ENCODE results near the gene CGGBP1. TPM values are rescaled to one million over a fixed set of nuclear protein-coding genes. Genes with fewer than 3 reads are reported as not detected.

CGGBP1 gene
- total RNA-seq, 2 experiments from 2014 or later: 54.4 to 76.0 TPM

GRCh38 chr3:88057630-88058305 is 1.0 kb downstream of the CGGBP1 start:
- H3K36me3 ChIP-seq (ENCODE audit: insufficient read depth, low read length): peaks cover 49% of the 10 kb centered on the region
- H3K4me2 ChIP-seq (ENCODE audit: low read length): peak overlapping the region; percentile 75
- peak overlapping the region; percentile 84 for H3K4me3 ChIP-seq (ENCODE audit: low read depth, low read length, poor library complexity, severe bottlenecking)
- ChIA-PET CTCF (ENCODE audit: unreplicated experiment) (no interaction called here), POLR2A (interaction anchor here (0.6 to 2.1 kb wide), 12 partner anchors 16 to 94 kb away, joined by 3 to 20 read pairs (median 6); partner anchors contain the start of gene C3orf38)
- peak overlapping the region; percentile 11; the same call in 1 of the 2 replicates for H2AFZ ChIP-seq (ENCODE audit: low read length)
- peaks cover 29% of the 10 kb centered on the region for H3K4me1 ChIP-seq (ENCODE audit: insufficient read depth, low read length, poor library complexity, severe bottlenecking)
- peaks cover 14% of the 10 kb centered on the region; the same call in 1 of the 2 replicates for H4K20me1 ChIP-seq (ENCODE audit: insufficient read depth, low read length)
- H3K9me2 ChIP-seq (ENCODE audit: insufficient read depth, low read length): no peaks in the 10 kb centered on the region
- intact Hi-C loops (cut with micrococcal nuclease; ENCODE audit: unreplicated experiment): loop anchor here (5.0 kb wide), 1 partner anchor 55 kb away; no protein-coding TSS in a partner anchor
- no peak for DNase-seq (ENCODE audit: low spot score)
- peak overlapping the region; percentile 68 for H3K27ac ChIP-seq (ENCODE audit: low read depth, low read length, poor library complexity, severe bottlenecking)
- TF ChIP-seq, protein P1, sequence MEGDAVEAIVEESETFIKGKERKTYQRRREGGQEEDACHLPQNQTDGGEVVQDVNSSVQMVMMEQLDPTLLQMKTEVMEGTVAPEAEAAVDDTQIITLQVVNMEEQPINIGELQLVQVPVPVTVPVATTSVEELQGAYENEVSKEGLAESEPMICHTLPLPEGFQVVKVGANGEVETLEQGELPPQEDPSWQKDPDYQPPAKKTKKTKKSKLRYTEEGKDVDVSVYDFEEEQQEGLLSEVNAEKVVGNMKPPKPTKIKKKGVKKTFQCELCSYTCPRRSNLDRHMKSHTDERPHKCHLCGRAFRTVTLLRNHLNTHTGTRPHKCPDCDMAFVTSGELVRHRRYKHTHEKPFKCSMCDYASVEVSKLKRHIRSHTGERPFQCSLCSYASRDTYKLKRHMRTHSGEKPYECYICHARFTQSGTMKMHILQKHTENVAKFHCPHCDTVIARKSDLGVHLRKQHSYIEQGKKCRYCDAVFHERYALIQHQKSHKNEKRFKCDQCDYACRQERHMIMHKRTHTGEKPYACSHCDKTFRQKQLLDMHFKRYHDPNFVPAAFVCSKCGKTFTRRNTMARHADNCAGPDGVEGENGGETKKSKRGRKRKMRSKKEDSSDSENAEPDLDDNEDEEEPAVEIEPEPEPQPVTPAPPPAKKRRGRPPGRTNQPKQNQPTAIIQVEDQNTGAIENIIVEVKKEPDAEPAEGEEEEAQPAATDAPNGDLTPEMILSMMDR (conservative IDR thresholded peaks at IDR 0.05; ENCODE audit: low read length): peak; percentile 49; the same call in 1 of the 2 replicates
- TF ChIP-seq EZH2phosphoT487 (IDR thresholded peaks at IDR 0.05; ENCODE audit: borderline replicate concordance, low read depth, low read length): no peak
- H3K79me2 ChIP-seq (ENCODE audit: insufficient read depth, low read depth, low read length): peaks cover 80% of the 10 kb centered on the region
- BruUV-seq (replicated peaks): TSS peak; percentile 64
- no peaks in the 10 kb centered on the region for H3K9me3 ChIP-seq (ENCODE audit: low read length)

DNA sequence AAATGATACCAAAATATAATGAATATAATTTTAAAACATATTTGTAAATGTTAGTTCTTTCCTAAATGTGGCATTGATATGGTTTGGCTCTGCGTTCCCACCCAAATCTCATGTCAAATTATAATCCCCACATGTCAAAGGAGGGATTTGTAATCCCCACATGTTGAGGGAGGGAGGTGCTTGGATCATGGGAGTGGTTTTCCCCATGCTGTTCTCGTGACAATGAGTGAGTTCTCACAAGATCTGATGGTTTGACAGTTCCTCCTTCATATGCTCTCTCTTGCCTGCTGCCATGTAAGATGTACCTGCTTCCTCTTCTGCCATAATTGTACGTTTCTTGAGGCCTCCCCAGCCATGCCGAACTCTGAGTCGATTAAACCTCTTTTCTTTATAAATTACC is 12.0 kb downstream of the CGGBP1 start:
- no peak for DNase-seq (ENCODE audit: low spot score)
- ChIA-PET POLR2A (interaction anchor here (0.5 to 1.4 kb wide), 2 partner anchors 43 to 188 kb away, joined by 3 read pairs; no protein-coding TSS in a partner anchor), CTCF (ENCODE audit: unreplicated experiment) (no interaction called here)
- Histone ChIP-seq H3K4me2 (ENCODE audit: low read length) (no peak overlapping the region), H3K9me2 (ENCODE audit: insufficient read depth, low read length) (0 out of 2 replicates have a peak, but pooled peaks cover 2% of the 10 kb centered on the region), H3K4me3 (ENCODE audit: low read depth, low read length, poor library complexity, severe bottlenecking) (no peak overlapping the region), H4K20me1 (ENCODE audit: insufficient read depth, low read length) (no peaks in the 10 kb centered on the region), H3K36me3 (ENCODE audit: insufficient read depth, low read length) (no peaks in the 10 kb centered on the region), H3K79me2 (ENCODE audit: insufficient read depth, low read depth, low read length) (no peaks in the 10 kb centered on the region), H3K27ac (ENCODE audit: low read depth, low read length, poor library complexity, severe bottlenecking) (no peak overlapping the region), H3K9me3 (ENCODE audit: low read length) (no peaks in the 10 kb centered on the region), H3K4me1 (ENCODE audit: insufficient read depth, low read length, poor library complexity, severe bottlenecking) (no peaks in the 10 kb centered on the region), H2AFZ (ENCODE audit: low read length) (no peak overlapping the region)
- BruUV-seq (replicated peaks): no TSS peak
- TF ChIP-seq, protein P1 (conservative IDR thresholded peaks at IDR 0.05; ENCODE audit: low read length): no peak
- intact Hi-C loops (cut with micrococcal nuclease; ENCODE audit: unreplicated experiment): no loop called here

GRCh38 chr3:88044411-88044810 is 14.4 kb downstream of the CGGBP1 start:
- CTCF ChIA-PET (ENCODE audit: unreplicated experiment): no interaction called here
- Histone ChIP-seq H3K27ac (ENCODE audit: low read depth, low read length, poor library complexity, severe bottlenecking) (no peak overlapping the region), H3K79me2 (ENCODE audit: insufficient read depth, low read depth, low read length) (no peaks in the 10 kb centered on the region), H4K20me1 (ENCODE audit: insufficient read depth, low read length) (no peaks in the 10 kb centered on the region), H3K36me3 (ENCODE audit: insufficient read depth, low read length) (no peaks in the 10 kb centered on the region), H3K4me2 (ENCODE audit: low read length) (no peak overlapping the region), H3K9me3 (ENCODE audit: low read length) (no peaks in the 10 kb centered on the region), H3K4me3 (ENCODE audit: low read depth, low read length, poor library complexity, severe bottlenecking) (no peak overlapping the region), H2AFZ (ENCODE audit: low read length) (no peak overlapping the region), H3K4me1 (ENCODE audit: insufficient read depth, low read length, poor library complexity, severe bottlenecking) (no peaks in the 10 kb centered on the region), H3K9me2 (ENCODE audit: insufficient read depth, low read length) (0 out of 2 replicates have a peak, but pooled peaks cover 2% of the 10 kb centered on the region)
- no peak for DNase-seq (ENCODE audit: low spot score)
- POLR2A ChIA-PET: interaction anchor here (0.8 to 2.3 kb wide), 3 partner anchors 12 to 19 kb away, joined by 3 to 14 read pairs (median 3); no protein-coding TSS in a partner anchor
- no TSS peak for BruUV-seq (replicated peaks)
- intact Hi-C loops (cut with micrococcal nuclease; ENCODE audit: unreplicated experiment): no loop called here
- TF ChIP-seq, protein P1 (conservative IDR thresholded peaks at IDR 0.05; ENCODE audit: low read length): no peak
- TF ChIP-seq EZH2phosphoT487 (IDR thresholded peaks at IDR 0.05; ENCODE audit: borderline replicate concordance, low read depth, low read length): no peak
